HEK293 (cell line): ENCODE data around the gene MED13L.

Experiments used
- FEZF1 ChIP-seq: fragments of 450-650 bp; formaldehyde crosslinking; IDR thresholded peaks from 2 replicates; pipeline ENCODE4 v1.5.1; 2016; ENCODE audit warnings: missing biosample characterization, missing genetic modification characterization
- MZF1 ChIP-seq: fragments of 450-650 bp; formaldehyde crosslinking; IDR thresholded peaks from 2 replicates; pipeline ENCODE4 v1.5.1; 2017; ENCODE audit warnings: missing biosample characterization, missing genetic modification characterization, borderline replicate concordance
- SCRT2 ChIP-seq: fragments of 450-650 bp; formaldehyde crosslinking; IDR thresholded peaks from 2 replicates; pipeline ENCODE4 v1.5.1; 2016; ENCODE audit warnings: missing biosample characterization, missing genetic modification characterization
- SP2 ChIP-seq: fragments of 450-650 bp; formaldehyde crosslinking; IDR thresholded peaks from 2 replicates; pipeline ENCODE4 v1.5.1; 2016; ENCODE audit warnings: missing biosample characterization, missing genetic modification characterization
- TCF7L2 ChIP-seq: IDR thresholded peaks from 2 replicates; pipeline ENCODE4 v1.6.1; 2011; ENCODE audit warnings: low read depth, mild to moderate bottlenecking, inconsistent platforms, low read length, moderate library complexity, borderline replicate concordance
- TSHZ1 ChIP-seq: fragments of 450-650 bp; formaldehyde crosslinking; IDR thresholded peaks from 2 replicates; pipeline ENCODE4 v1.5.1; 2016; ENCODE audit warnings: missing biosample characterization, missing genetic modification characterization, borderline replicate concordance
- ZBTB1 ChIP-seq: fragments of 450-650 bp; formaldehyde crosslinking; IDR thresholded peaks from 2 replicates; pipeline ENCODE4 v1.5.1; 2016; ENCODE audit warnings: missing biosample characterization, missing genetic modification characterization
- ZBTB48 ChIP-seq: fragments of 450-650 bp; formaldehyde crosslinking; IDR thresholded peaks from 2 replicates; pipeline ENCODE4 v1.5.1; 2016; ENCODE audit warnings: missing biosample characterization, missing genetic modification characterization
- ZEB2 ChIP-seq: fragments of 450-650 bp; formaldehyde crosslinking; IDR thresholded peaks from 2 replicates; pipeline ENCODE4 v1.5.1; 2016; ENCODE audit warnings: missing biosample characterization, missing genetic modification characterization
- ZFP3 ChIP-seq: fragments of 450-650 bp; formaldehyde crosslinking; IDR thresholded peaks from 2 replicates; pipeline ENCODE4 v1.5.1; 2016; ENCODE audit warnings: low read depth, missing biosample characterization, missing genetic modification characterization
- ZNF132 ChIP-seq: fragments of 450-650 bp; formaldehyde crosslinking; IDR thresholded peaks from 2 replicates; pipeline ENCODE4 v1.5.1; 2017; ENCODE audit warnings: missing biosample characterization, missing genetic modification characterization, borderline replicate concordance
- ZNF133 ChIP-seq: fragments of 450-650 bp; formaldehyde crosslinking; IDR thresholded peaks from 2 replicates; pipeline ENCODE4 v1.5.1; 2016; ENCODE audit warnings: missing biosample characterization, missing genetic modification characterization
- ZNF148 ChIP-seq: fragments of 450-650 bp; formaldehyde crosslinking; IDR thresholded peaks from 2 replicates; pipeline ENCODE4 v1.5.0; 2017; ENCODE audit warnings: missing biosample characterization, missing genetic modification characterization, borderline replicate concordance
- ZNF175 ChIP-seq: fragments of 450-650 bp; formaldehyde crosslinking; IDR thresholded peaks from 2 replicates; pipeline ENCODE4 v1.5.1; 2016; ENCODE audit warnings: missing biosample characterization, missing genetic modification characterization
- ZNF214 ChIP-seq: fragments of 450-650 bp; formaldehyde crosslinking; IDR thresholded peaks from 2 replicates; pipeline ENCODE4 v1.5.1; 2017; ENCODE audit warnings: missing biosample characterization, mild to moderate bottlenecking, missing genetic modification characterization, borderline replicate concordance
- ZNF26 ChIP-seq: fragments of 450-650 bp; formaldehyde crosslinking; IDR thresholded peaks from 2 replicates; pipeline ENCODE4 v1.5.1; 2016; ENCODE audit warnings: missing biosample characterization, missing genetic modification characterization
- ZNF280D ChIP-seq: fragments of 450-650 bp; formaldehyde crosslinking; IDR thresholded peaks from 2 replicates; pipeline ENCODE4 v1.5.1; 2016; ENCODE audit warnings: missing biosample characterization, missing genetic modification characterization
- ZNF391 ChIP-seq: fragments of 450-650 bp; formaldehyde crosslinking; IDR thresholded peaks from 2 replicates; pipeline ENCODE4 v1.5.1; 2016; ENCODE audit warnings: low read depth, missing biosample characterization, missing genetic modification characterization, borderline replicate concordance
- ZNF394 ChIP-seq: fragments of 450-650 bp; formaldehyde crosslinking; IDR thresholded peaks from 2 replicates; pipeline ENCODE4 v1.5.1; 2016; ENCODE audit warnings: missing biosample characterization, missing genetic modification characterization, mild to moderate bottlenecking, moderate library complexity, borderline replicate concordance
- ZNF404 ChIP-seq: fragments of 450-650 bp; formaldehyde crosslinking; IDR thresholded peaks from 2 replicates; pipeline ENCODE4 v1.5.1; 2017; ENCODE audit warnings: missing biosample characterization, missing genetic modification characterization
- ZNF426 ChIP-seq: fragments of 450-650 bp; formaldehyde crosslinking; IDR thresholded peaks from 2 replicates; pipeline ENCODE4 v1.5.1; 2017; ENCODE audit warnings: missing biosample characterization, missing genetic modification characterization, mild to moderate bottlenecking, inconsistent platforms, moderate library complexity
- ZNF529 ChIP-seq: fragments of 450-650 bp; formaldehyde crosslinking; IDR thresholded peaks from 2 replicates; pipeline ENCODE4 v1.5.1; 2017; ENCODE audit warnings: missing genetic modification characterization, missing biosample characterization; ENCODE audit not compliant: insufficient replicate concordance
- ZNF561 ChIP-seq: fragments of 450-650 bp; IDR thresholded peaks from 2 replicates; pipeline ENCODE4 v1.5.1; 2018; ENCODE audit warnings: missing biosample characterization, missing genetic modification characterization, borderline replicate concordance
- ZNF664 ChIP-seq: fragments of 450-650 bp; formaldehyde crosslinking; IDR thresholded peaks from 2 replicates; pipeline ENCODE4 v1.5.1; 2016; ENCODE audit warnings: missing biosample characterization, missing genetic modification characterization
- ZNF701 ChIP-seq: fragments of 450-650 bp; formaldehyde crosslinking; IDR thresholded peaks from 2 replicates; pipeline ENCODE4 v1.5.1; 2016; ENCODE audit warnings: missing biosample characterization, missing genetic modification characterization
- ZNF768 ChIP-seq: fragments of 450-650 bp; formaldehyde crosslinking; IDR thresholded peaks from 2 replicates; pipeline ENCODE4 v1.5.1; 2018; ENCODE audit warnings: missing biosample characterization, mild to moderate bottlenecking, missing genetic modification characterization
- ZNF837 ChIP-seq: fragments of 450-650 bp; formaldehyde crosslinking; IDR thresholded peaks from 2 replicates; pipeline ENCODE4 v1.5.1; 2016; ENCODE audit warnings: missing biosample characterization, missing genetic modification characterization
- ZXDB ChIP-seq: fragments of 450-650 bp; formaldehyde crosslinking; IDR thresholded peaks from 2 replicates; pipeline ENCODE4 v1.5.1; 2016; ENCODE audit warnings: missing biosample characterization, missing genetic modification characterization

MED13L gene

GRCh38 chr12:116145451-116145850 is 132.0 kb downstream of the MED13L start (continued):
- TF ChIP-seq MZF1 (peak; percentile 44; the same call in 1 of the 2 replicates), ZNF837 (tag by site-specific recombination) (no peak), SP2 (tag by site-specific recombination) (no peak), ZNF529 (tag by site-specific recombination) (peak; percentile 30), ZNF280D (tag by site-specific recombination) (no peak), ZEB2 (no peak), ZBTB1 (tag by site-specific recombination) (0 out of 2 replicates have a peak, but pooled peaks have one; percentile 55), ZNF391 (no peak), ZNF768 (tag by site-specific recombination) (no peak), ZNF133 (no peak), ZNF214 (tag by site-specific recombination) (no peak; the same call in 1 of the 2 replicates), ZXDB (tag by site-specific recombination) (peak; percentile 74), ZBTB48 (tag by site-specific recombination) (no peak), ZNF175 (no peak), ZNF148 (no peak), TSHZ1 (peak; percentile 56; the same call in 1 of the 2 replicates), ZNF132 (tag by site-specific recombination) (no peak), ZNF394 (peak; percentile 98), ZNF664 (tag by site-specific recombination) (peak; percentile 47; the same call in 1 of the 2 replicates), ZNF561 (tag by site-specific recombination) (no peak), ZFP3 (peak; percentile 28; the same call in 1 of the 2 replicates), ZNF426 (tag by site-specific recombination) (peak; percentile 95), TCF7L2 (no peak), FEZF1 (tag by site-specific recombination) (no peak), ZNF404 (tag by site-specific recombination) (no peak), SCRT2 (tag by site-specific recombination) (no peak), ZNF701 (no peak), ZNF26 (no peak)
